HG03103 (cell line): ENCODE data around the gene WDR35.

ENCODE experiments used
- ATAC-seq: cut with Tn5 transposase; IDR thresholded peaks from one replicate; pipeline ENCODE4 v1.9.1; 2021; ENCODE audit warnings: low read depth; ENCODE audit not compliant: unreplicated experiment

Gene WDR35

DNA sequence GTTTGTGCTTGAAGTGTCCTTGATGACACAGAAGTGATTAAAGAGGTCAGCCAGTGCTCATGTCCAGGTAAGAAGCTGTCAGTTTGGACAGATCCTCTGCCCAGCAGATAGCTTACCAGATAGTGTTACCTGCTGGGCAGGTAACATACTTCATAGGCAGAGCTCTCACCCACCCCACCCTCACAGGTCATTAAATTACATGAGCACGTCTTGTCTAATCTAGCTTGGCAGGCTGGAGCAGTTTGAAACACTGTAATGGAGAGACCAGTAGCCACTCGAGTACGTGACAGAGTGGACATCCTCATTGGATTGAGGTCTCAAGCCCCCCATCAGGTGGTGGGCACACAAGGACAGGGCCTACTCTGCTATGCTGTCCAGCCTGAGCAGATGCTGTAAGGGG is 115.2 kb downstream of the WDR35 start:
- ATAC-seq, result no peak

- no peak for ATAC-seq
These were observed 116.9 kb downstream of the WDR35 start for GRCh38 chr2:19873014-19873413.

- ATAC-seq, result no peak
These were observed 117.6 kb downstream of the WDR35 start for GRCh38 chr2:19872302-19872701.

DNA sequence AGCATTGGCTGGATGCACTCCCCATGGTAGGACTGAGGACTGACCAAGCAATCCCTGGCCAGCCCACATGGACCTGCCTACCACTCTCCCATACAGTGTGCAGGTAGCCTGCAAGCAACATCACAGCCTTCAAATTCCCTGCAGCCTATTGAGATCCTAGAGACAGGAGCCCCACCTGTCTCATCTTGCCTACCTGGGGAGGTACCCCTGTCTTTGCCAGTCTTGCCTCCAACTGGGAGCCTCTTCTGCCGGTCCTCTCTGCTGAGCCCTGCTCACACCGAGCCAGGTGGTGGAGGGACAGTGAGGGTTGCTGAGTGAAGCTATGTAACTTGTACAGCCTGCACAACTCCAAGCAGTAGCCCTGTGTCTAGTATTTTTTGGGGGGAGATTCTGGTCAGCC is 118.1 kb downstream of the WDR35 start:
- ATAC-seq, result no peak

- no peak for ATAC-seq
These were observed 119.1 kb downstream of the WDR35 start for GRCh38 chr2:19870792-19871191.

DNA sequence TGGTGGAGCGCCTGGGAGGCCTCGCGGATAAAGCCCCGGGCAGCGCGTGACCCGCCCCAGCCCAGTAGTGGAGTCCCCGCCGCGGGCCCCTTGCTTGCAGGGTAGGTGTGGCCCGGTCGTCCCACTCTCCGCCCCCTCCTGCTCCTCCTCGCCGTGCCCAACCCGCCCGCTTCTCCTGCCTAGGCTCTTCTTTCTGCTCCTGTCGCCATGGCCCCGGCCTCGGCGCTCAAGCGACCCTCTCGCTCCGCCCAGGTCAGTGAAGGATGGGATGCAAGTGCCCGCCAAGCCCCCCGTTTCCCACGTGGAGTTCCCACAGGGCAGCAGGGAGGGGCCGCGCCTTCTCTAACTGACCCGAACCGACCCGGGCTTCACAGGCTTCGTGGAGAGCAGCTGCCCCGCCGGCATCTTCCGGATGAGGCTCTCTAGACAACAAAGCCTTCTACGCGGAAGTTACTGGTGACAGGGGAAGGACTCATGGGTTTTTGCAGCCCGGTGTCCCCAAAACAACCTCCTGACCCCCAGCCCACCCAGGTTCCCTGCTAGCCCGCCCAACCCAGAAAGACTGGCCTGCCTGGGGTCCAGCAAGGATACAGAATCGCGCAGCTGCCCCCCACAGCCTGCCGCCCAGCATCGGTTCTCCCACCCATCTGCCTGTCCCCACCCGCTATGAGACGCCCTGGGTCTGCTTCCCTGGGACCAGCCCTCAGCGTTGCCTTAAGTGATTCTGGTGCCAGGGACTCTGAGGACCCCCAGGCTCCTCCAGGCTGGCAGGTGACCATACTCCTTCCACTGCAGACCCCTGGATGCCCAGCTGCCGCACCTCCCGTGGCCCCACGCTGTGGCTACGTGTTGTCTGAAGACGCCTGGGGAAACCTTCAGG is 121.0 kb downstream of the WDR35 start:
- ATAC-seq, result peak; percentile 66

GRCh38 chr2:19868224-19868623 is 121.7 kb downstream of the WDR35 start:
- peak; percentile 8 for ATAC-seq

- no peak for ATAC-seq
These were observed 123.1 kb downstream of the WDR35 start for GRCh38 chr2:19866771-19867170.

- ATAC-seq, result no peak
These were observed 124.8 kb downstream of the WDR35 start for GRCh38 chr2:19865151-19865550.

DNA sequence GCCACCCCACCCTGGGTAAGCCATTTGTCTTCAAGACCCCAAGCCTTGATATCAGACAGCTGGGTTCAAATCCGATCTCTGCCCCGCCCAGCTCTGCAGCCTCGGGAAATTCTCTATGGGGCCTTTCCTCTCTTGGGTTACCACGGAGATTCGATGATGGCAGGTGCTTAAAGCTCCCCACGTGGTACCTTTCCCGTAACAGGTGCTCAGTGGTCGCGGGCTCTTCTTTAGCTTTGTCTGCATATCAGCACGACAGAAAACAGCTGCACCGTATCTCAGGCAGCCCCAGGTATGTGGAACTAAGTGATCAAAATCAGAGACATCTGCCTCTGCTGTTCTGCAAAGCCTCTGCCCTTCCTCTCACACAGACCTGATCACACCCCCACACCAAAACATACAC is 125.5 kb downstream of the WDR35 start:
- ATAC-seq, result no peak

GRCh38 chr2:19863303-19864041 is 126.4 kb downstream of the WDR35 start:
- peak; percentile 62 for ATAC-seq

DNA sequence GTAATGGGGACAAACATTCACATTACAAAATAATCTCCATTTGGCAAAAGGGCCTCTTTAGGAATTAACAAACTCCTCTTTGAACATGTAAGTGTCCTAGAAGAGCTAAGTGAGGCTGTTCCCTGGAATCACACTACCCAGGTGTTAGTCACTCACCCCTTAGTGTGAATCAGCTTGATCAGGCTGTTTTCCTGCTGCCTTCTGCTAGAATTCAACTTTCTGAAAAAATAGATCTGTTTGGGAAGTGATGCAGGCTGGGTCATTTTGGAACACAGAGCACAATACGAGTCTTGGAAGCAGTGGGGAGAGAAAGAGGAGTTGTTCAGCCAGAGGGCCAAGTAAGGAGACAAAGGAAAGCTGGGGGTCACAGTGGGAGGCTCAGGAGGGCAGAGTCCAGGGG is 128.1 kb downstream of the WDR35 start:
- no peak for ATAC-seq
